GM21423 (cell line): ENCODE results near the gene ASZ1.

Experiments
- ATAC-seq: cut with Tn5 transposase; IDR thresholded peaks from one replicate; pipeline ENCODE4 v1.9.1; 2021; ENCODE audit warnings: mild to moderate bottlenecking, moderate library complexity; ENCODE audit not compliant: unreplicated experiment

ASZ1 gene

DNA sequence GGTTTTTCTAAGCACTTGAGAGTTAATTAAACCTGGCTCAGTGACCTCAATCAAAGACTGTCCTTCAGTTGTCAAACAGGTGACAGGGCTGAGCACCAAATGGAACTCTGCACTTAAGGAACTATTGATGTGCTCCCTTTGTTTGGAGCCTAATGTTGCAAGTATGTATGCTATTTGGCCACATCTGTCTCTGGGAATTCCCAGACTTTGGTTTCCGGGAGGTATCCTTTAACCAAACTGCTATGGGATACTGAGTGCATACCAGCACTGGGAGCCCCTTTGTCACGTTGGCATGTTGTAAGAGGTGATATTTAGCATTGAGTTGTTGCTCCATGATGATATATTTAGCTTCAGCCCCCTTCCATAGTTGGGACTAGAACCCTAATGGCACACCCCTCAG, 25.2 kb downstream of the ASZ1 start:
- no peak for ATAC-seq

DNA sequence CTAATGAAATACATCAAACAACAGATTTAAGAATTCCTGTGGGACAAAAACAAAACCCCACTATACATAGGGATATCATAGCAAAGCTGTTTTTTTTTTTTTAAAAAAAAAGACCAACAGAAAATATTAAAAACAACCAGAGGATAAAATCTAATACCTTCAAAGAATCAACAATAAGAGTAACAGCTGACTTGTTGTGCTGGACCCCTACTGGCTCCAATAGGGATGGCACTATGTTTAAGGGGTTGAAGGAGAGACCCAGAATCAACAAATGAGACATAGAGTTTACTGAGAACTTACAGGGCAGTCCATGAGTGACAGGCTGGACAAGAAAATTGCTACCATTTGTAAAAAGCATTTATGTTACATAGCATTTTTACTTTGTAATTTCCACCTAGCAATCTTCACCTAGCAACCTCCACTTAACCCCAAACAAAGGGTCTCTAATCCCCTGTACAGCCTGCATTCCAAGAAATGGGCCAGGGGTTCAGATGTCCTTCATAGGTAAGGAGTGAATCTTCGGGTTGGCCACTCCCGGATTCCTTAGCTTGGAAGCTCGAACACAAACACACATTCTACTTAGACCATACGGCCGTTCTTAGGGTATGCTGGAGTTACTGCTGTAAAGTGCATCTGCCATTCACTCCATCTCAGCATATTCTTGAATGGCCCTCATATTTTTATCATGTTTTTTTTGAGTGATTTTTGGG, 25.8 kb downstream of the ASZ1 start:
- no peak for ATAC-seq

DNA sequence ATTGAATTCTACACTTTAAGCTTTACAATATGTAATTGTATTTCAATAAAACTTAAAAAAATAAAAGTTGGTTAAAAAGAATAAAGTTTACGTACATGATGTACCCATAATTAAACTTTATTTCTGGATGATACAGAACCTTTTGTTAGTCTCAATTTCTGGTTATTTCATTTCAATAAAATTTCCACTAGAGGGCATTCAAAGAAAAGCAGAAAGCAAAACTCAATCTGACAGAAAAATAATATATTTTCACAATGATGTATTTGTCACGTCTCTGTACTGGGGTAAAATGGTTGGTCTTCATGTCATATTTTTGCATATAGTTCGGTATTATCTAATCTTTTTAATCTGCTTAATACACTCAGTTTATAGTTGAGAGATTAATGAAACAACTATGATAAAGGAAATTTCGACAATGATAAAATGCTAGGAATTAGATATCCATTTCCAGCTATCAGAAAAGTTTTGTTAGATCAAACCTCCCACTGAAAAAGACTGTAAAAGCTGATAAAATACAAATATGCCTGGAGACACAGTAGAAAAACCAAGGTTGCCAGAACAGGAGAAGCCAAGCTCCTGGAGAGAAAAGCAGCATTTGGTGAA, 27.4 kb downstream of the ASZ1 start:
- ATAC-seq = no peak

DNA sequence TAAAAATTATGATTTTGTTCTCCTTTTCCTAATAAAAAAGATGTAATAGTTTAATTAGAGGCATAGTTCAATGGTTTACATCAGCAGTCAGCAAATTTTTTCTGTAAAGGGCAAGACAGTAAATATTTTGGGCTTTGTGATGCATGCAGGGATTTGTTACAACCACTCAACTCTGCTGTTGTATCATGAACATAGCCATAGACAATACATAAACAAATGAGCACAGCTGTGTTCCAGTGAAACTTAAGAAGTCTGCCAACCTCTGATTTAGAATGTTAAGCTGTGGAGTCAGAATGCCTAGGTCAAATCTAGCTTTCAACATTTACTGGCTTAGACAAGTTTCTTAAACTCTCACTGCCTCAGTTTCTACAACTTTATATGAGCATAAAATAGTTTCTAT, 31.6 kb downstream of the ASZ1 start:
- ATAC-seq = no peak

DNA sequence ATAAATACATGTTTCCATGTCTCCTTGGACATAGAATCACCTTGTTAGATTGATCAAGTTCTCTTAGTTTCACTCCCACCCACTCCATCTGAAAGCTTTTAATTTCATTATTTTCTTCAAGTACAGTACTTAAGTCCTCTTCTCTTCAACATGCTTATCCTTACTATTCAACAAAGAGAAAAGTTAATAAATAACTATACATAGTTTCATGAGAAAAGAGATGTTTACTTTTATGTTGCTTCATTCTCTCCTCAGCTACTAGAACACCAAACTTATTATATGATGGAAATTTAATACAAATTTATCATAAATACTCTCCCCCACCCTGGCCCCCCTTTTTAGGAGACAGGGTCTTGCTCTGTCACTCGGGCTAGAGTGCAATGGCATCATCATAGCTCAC, 33.5 kb downstream of the ASZ1 start:
- ATAC-seq = no peak

DNA sequence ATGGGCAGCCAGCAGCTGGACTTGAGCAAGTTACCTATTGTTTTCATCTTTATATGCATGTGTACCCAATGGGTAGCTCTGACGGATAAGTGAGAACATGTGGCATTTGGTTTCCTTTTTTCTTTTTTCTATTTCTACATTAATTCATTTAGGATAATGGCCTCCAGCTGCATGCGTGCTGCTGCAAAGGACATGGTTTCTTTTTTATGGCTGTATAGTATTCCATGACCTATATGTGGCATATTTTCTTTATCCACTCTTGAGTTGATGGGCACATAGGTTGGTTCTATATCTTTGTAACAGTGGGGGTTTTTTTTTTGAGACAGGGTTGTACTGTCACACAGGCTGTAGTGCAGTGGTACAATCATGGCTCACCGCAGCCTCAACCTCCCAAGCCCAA, 37.4 kb downstream of the ASZ1 start:
- no peak for ATAC-seq

DNA sequence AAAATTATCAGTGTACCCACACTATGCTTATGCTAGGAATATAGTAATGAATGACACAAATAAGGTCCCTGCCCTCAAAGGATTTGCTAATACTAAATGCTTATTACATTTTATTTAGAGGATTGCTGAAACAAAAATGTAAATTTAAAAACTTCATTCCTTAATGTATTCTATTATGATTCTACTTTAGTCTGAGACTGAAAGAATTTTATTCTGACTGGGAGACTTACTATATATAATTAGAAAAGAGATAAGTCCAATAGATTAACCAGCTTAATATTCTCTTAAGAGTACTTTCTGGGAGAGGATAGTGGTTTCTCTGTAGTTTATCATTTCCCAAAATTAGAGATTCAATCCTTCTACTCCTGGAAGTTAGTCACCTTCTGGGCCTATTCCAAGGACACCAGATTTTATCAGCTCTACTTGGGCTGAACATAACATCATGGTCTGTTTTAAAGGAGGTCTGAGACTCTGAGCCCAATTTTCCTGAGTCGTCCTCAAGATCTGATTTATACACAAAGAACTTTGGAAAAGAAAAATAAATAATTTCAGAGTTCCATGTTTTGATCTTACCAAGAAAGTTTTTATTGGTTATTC, 41.1 kb downstream of the ASZ1 start:
- no peak for ATAC-seq

DNA sequence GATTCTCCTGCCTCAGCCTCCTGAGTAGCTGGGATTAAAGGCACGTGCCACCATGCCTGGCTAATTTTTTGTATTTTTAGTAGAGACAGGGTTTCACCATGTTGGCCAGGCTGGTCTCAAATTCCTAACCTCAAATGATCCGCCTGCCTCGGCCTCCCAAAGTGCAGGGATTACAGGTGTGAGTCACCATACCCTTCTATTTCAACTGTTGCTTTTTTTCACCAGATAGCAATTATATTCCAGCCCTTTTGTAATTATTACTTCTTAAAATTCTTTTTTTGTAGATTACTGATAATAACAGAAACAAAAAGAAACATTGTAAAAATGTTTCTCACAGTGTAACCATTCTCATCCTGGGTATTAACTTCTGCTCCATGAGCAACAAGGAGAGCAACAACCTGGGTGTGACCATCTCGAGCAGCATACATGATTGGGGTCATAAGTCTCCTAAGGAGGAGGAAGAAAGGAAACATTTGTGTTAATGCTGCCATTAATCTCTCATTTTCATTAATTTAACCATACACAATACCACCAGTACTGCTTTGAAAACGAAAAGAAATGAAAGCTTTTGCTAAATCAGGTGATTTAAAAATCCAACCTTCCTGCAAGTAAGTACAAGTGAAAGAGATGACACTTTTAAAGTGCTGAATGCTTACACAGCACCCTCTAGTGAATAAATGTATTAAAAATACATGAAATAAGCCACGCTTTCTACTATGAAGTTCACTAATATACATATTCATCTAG, 41.8 kb downstream of the ASZ1 start:
- ATAC-seq = no peak

DNA sequence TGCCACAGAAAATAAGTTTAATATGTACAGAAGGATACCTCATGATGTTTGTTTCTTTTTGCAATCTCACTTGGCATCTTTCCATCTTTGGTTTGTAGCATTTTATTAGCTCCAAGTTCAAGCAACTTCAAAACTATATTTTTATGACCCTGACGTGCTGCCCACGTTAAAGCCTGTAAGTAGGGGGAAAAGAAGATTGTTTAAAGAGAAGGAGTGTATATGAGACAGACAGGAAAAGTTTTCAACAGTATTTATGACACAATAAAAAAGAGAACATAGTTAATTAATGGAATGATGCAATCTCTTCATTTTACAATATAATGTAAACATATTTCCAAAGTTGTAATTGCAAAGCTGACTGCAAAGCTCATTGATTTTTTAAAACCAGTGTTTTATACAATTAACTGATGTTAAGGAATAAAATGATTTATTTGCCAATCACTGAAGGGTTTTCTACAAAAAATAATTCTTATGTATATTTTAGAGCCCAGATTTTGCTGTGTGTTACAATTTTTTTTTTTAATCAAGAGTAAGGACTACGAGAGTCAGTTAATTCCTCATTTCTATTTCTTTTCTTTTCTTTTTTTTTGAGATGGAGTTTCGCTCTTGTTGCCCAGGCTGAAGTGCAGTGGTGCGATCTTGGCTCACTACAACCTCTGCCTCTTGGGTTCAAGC, 42.5 kb downstream of the ASZ1 start:
- ATAC-seq = no peak

DNA sequence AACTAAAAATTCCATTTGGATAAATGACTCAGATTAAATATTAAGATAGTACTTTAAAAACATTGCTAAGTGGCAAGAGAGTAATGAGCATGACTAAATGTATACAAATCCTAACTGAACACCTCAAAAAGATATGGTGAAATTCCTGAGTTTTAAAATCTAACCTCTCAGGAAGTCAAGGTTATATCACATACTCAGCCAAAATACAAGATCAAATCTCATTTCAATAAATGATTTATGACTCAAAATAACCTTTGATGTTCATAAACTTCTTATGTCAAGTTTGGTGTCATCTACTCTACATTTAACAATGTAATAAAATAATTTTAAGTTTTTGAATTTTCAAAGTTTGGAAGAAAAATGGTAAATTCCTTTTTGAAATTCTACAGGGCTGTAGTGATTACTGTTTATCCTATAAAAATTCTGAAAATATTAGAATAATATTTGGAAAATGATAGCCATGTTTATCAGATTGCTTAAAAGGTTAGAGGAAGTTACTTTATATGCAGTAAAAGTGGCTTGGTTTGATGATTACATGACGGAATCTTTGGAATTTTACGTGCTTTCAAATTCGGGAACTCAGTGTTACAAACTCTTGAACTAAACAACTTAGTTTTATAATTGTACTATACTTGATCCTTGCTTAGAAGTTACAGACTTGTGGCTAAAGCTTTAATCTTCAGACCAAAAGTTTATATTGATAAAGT, 43.7 kb downstream of the ASZ1 start:
- no peak for ATAC-seq

DNA sequence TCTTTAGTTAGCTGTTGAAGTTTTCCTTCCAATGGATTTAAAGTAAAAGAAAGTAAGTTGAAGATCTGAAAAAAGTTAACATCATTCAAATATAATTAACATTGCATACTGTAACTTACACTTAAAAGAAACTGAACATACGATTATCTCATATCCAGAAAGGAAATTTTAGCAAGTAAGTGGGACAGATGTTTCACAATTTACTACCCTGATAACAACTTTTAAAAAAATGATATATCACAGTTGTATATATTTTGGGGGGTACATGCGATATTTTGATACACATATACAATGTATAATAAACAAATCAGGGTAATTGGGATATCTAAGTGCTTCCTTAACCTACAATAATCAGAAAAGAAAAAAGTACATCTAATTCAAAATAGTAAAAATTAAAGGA, 44.2 kb downstream of the ASZ1 start:
- ATAC-seq = no peak

DNA sequence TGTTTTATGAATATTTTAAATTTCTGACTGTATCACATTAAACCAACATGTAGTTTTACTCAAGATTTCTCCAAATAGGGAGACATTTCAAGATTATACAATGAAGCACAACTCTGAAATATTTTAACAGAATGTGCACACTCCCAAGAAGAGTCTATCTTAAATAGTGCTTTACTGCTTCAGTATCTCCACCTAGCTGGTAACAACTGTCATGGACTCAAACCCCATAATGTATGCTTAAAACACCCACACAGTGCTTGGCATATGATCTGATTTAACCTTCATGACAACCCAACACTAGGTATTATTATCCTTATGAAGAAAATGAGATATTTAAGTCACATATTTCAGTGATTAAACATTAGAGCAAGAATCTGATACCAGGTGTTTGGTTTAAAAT, 45.9 kb downstream of the ASZ1 start:
- ATAC-seq = no peak

DNA sequence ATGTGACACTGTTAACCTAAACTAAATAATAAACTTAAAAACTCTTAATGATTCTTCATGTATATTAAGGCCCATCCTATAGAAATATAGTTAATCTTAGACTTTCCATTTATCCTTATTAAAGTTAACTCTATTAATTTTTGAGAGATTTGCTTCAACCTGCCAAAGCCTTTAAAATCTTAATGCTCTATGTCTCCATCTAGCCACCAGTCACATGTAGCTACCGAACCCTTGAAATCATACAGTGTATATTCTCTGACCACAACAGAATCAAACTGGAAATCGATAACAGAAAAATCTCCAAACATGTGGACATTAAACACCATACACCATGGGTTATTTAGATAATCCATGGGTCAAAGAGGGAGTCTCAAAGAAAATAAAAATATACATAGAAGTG, 51.9 kb downstream of the ASZ1 start:
- no peak for ATAC-seq

DNA sequence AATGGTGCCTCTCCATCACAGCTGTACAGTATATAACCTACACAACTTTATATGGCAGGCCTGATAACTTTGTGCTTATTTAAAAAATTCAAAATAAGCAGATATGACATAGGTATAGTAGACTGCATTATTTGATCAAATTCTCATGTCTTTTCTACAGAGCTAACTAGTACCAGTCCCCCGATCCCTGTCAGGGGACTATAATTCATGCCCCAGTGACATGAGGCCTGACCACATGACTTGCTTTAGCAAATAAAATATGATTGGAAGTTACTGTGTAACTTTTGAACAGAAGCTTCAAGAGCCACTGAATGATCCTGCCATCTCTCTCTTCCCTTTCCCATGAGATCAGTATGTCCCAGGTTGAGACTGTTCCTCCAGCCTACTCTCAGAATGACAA, 55.2 kb downstream of the ASZ1 start:
- no peak for ATAC-seq

DNA sequence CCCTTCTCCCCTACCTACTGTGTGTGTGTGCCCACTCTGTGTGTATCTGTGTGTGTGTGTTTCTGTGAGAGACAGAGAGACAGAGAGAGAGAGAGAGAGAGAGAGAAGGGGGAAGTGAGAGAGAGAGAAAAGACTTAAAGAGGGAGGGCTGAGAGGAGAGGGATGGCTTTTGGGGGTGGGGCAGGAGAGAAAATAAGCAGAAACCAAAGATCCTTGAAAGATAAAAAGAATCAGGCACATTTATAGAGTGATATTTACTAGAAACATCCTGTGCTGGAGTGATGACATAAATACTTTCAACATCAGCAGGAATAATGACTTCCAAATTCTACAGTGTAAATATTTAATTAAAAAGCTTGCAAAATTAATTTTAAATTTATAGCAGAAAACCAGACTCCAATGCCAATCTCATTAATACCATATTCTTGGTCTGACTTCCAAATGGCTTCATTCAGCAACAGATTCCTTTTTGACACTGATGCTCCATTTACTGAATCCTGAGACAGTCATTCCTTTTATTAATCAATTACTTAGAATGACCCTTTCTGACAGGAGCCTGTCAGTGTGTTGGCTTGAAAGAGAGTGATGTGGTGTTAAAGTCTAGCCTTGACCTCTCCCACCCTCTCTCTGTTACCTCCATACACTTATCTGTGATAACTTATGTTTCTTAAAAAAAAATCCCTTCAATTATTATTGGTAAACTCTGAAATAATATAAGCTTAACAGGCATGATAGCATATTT, 62.8 kb downstream of the ASZ1 start:
- ATAC-seq = no peak

DNA sequence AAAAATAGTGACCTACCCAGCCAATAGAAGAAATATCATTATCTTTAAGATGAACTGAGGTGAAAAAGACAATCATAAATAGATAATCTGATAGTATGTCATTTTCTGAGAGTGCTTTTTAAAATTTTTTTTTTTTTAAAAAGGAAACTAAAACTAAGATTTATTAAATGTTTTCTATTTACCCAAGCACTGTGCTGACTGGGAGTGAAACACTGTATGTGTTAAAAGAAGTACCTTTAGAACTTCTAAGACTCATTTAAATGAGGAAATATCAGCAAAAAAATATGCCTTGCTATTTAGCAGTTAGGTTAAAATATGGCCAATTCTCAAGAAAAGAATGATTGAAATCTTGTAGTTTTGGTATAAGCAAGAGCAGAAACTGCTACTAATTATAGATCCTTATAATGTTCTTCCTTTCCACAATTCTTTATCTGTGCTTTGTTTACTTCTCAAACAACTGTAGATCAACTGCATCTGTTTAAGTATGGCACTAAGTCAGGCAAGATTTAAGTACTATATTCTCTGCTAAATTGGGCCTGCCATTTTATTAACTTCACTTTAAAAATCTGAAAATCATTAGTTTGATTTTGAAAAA, 64.9 kb downstream of the ASZ1 start:
- no peak for ATAC-seq

DNA sequence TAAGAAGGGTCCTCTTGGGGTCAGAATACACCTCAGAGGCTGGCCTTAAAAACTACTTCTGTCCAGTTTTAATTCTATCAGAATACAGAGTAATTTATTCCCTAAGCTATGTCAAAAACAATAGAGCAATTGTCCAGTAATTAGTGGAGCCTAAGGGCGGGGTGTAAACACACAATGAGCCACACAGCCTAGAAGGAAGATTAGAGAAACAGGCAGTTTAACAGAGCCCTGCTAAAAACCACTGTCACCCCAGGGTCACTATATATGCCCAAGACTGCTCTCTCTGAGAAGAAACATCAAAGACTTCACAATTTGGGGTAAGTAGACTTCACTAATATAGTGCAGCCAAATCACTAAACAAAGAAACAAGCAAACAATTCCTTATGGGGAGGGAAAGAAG, 77.3 kb downstream of the ASZ1 start:
- ATAC-seq = no peak

DNA sequence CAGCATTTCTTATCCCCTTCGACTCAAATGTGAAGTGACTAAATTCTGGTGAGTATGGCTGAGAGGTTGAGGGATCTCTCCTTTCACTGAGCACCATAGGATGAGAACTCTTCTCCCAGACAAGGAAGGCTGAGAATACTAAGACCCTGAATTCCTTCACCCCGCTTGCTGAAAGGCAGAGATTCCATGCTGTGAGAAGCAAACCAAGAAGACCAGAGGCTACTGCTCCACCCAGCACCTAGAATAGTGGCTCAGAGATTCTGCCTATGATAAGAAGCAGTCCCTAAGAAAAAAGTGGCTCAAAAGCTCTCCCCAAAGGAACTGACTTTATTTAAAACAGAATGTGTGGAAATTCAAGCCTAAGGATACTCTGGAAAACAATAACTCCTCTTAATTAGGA, 77.7 kb downstream of the ASZ1 start:
- ATAC-seq = no peak

DNA sequence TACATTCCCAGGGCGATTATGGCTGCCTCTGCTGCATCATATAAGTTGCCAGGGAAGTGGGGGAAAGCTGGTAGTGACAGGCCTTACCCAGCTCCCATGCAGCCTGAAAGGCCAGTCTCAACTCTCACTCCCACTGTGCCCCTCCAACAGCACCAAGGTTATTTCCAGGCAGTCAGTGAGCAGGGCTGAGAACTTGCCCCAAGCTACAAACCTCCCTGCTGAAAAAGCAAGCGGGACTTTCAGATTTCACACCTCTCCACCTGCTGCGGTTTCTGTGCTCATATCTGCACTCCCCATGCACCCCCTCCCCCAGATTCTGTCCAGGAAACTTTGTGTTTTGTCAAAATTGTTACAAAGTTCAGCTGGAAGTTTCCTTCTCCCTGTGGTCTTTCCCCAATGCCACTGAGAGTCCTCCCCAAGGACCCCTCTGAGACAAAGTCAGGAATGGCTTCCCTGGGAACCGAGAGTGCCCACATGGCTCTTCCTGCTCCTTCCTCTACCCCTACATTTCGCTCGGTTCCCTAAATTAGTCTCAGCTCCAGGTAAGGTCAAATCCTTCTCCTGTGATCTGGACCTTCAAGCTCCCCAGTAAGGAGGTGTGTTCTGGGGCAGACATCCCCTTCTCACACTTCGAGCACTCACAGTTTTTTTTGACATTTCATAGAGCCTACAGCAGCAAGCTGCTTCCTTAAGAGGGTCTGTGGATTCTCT, 79.2 kb downstream of the ASZ1 start:
- ATAC-seq = no peak
